Measurements from ENCODE around the gene CDKN1A. TPM values are rescaled to one million over a fixed set of nuclear protein-coding genes. Genes with fewer than 3 reads are reported as not detected.

CDKN1A gene
- total and polyA plus RNA-seq, 9 of the 15 experiments (the other 6 are each of a cell fraction or from before 2014, with no cell fraction given) = 0.25 to 8.1 (median 5.1) TPM

- TF ChIP-seq THAP7 (CRISPR knock-in tag; IDR thresholded peaks at IDR 0.05) (no peak), ZNF449 (CRISPR knock-in tag; IDR thresholded peaks at IDR 0.05) (no peak), FOXJ2 (tag; IDR thresholded peaks at IDR 0.05) (no peak), KAT8 (IDR thresholded peaks at IDR 0.05; ENCODE audit: low read depth) (no peak), U2AF2 (optimal IDR thresholded peaks at IDR 0.05; ENCODE audit: low read depth, low read length) (no peak), HMG20B (CRISPR knock-in tag; IDR thresholded peaks at IDR 0.05) (no peak), SIRT6 (IDR thresholded peaks at IDR 0.05; ENCODE audit: low read depth, low read length) (no peak), ESRRB (CRISPR knock-in tag; IDR thresholded peaks at IDR 0.05; ENCODE audit: borderline replicate concordance) (no peak), ZZZ3 (IDR thresholded peaks at IDR 0.05) (no peak), MYC (IDR thresholded peaks at IDR 0.05; ENCODE audit: low read depth, low read length) (no peak), MYC (CRISPR knock-in tag; IDR thresholded peaks at IDR 0.05; ENCODE audit: borderline replicate concordance, low read depth) (0 out of 2 replicates have a peak, but pooled peaks have one; percentile 57), FOXA1 (IDR thresholded peaks at IDR 0.05; ENCODE audit: borderline replicate concordance) (no peak), HMBOX1 (IDR thresholded peaks at IDR 0.05) (no peak), ZNF830 (CRISPR knock-in tag; IDR thresholded peaks at IDR 0.05) (no peak), ATF3 (IDR thresholded peaks at IDR 0.05) (peak; percentile 85), ATF3 (CRISPR knock-in tag; conservative IDR thresholded peaks at IDR 0.05) (no peak), NFIC (IDR thresholded peaks at IDR 0.05) (peak; percentile 88), HMG20A (CRISPR knock-in tag; conservative IDR thresholded peaks at IDR 0.05) (no peak), CBFB (CRISPR knock-in tag; IDR thresholded peaks at IDR 0.05) (no peak), MTA2 (IDR thresholded peaks at IDR 0.05; ENCODE audit: low read depth) (no peak), ARID4B (CRISPR knock-in tag; IDR thresholded peaks at IDR 0.05) (peak; percentile 9; the same call in 1 of the 2 replicates)
Observed at GRCh38 chr6:36679043-36679833, 724 bp downstream of the CDKN1A start (continued).

All from K562 (cell line).